GM10266 (cell line): Measurements from ENCODE around the gene NUDT4.

Source experiments
- DNase-seq: peaks from one replicate; pipeline ENCODE4 v3.0.0; 2012; ENCODE audit errors: extremely low spot score
- TF ChIP-seq, protein P1 (sequence below): IDR thresholded peaks from 2 replicates; pipeline ENCODE4 v1.5.1; 2012; ENCODE audit warnings: mild to moderate bottlenecking, low read depth; ENCODE audit not compliant: control insufficient read depth, insufficient read depth; ENCODE audit errors: missing control alignments

Gene NUDT4

DNA sequence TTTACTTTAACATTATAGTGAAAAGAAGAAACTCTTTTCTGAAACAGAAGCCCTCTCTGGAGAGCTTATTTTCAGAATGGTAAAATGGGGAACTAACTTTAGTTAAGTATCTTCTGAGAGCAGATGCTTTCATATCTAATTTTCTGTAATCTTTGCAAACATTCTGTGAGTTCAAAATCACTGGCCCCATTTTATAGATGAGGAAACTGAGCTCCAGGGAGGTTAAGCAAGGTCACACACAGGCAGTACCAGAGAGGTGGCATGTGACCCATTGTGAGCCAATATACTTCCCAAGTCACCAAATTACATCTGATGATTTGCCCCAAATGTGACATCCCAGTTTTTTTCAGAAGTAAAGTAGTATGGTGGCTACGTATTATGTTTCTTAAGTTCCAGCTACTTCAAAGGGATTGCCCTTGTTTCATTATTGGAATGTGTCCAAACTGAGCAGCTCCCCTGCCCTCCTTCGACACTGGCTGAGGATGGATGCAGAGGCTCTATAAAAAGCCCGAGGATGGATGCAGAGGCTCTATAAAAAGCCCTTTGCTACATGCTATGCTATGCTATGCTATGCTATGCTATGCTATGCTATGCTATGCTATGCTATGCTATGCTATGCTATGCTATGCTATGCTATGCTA lies 36.2 kb upstream of the NUDT4 start:
- TF ChIP-seq, protein P1, sequence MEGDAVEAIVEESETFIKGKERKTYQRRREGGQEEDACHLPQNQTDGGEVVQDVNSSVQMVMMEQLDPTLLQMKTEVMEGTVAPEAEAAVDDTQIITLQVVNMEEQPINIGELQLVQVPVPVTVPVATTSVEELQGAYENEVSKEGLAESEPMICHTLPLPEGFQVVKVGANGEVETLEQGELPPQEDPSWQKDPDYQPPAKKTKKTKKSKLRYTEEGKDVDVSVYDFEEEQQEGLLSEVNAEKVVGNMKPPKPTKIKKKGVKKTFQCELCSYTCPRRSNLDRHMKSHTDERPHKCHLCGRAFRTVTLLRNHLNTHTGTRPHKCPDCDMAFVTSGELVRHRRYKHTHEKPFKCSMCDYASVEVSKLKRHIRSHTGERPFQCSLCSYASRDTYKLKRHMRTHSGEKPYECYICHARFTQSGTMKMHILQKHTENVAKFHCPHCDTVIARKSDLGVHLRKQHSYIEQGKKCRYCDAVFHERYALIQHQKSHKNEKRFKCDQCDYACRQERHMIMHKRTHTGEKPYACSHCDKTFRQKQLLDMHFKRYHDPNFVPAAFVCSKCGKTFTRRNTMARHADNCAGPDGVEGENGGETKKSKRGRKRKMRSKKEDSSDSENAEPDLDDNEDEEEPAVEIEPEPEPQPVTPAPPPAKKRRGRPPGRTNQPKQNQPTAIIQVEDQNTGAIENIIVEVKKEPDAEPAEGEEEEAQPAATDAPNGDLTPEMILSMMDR = no peak
- no peak for DNase-seq

DNA sequence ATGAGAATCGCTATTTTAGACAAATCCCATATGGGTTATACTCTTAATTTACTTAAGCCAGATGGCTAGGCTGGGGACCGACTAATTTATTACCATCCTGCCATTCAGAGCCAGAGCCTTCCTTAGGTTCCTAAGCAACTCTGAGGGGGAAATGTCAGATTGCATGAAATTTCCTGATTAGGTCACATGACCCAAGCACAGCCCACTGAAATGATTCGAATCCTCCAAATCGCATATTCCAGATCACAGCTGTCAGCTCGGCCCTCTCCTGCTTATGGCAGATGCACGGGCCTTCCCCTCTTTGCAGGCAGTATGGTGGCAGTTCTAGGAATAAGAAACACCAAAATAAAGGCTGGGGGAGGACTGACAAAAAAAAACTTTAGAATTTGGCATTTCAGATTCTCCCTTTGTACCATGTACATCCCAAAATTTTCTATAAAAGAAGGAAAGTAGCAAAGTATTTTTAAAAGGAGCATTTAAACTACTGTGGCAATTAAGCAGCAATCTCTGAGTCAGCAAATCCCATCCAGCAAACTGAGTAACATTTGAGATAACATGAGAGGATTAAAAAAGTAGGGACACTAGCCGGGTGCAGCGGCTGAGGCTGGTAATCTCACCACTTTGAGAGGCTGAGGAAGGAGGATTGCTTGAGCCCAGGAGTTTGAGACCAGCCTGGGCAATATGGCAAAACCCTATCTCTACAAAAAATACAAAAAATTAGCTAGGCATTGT lies 30.5 kb upstream of the NUDT4 start:
- TF ChIP-seq, protein P1 = no peak
- no peak for DNase-seq

DNA sequence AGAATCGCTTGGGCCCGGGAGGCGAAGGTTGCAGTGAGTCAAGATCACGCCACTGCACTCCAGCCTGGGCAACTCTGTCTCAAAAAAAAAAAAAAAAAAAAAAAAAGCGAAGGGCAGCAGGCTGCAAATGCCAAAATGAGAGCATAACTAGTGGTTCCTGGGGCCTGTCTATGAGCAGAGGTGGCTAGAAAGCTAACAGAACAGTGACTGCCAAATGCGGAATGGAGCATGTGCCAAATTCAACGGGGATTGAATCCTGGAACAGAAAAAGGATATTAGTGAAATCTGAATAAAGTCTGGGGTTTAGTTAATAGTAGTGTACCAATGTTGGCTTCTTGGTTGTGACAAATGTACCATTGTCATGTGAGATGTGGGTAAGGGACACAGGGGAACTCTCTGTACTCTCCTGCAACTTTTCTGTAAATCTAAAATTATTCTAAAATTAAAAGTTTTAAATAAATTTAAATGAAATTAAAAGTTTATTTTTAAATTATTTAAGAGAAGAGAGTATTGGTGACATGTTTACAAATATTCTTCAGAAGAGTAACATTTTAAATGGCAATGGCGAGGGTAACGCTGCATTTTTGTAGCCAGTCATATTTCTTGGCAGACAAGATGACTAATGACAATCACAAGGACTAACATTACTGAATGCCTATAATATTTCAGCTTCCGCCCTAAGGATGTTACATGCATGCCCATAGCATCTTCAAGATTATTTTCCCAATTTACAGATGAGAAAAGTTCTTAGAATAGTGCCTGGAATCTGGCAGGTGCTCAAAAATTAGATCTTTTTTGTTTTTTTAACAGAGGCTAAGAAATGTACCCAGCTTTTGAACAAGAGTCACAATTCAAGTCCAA lies 28.9 kb upstream of the NUDT4 start:
- TF ChIP-seq, protein P1 = no peak

DNA sequence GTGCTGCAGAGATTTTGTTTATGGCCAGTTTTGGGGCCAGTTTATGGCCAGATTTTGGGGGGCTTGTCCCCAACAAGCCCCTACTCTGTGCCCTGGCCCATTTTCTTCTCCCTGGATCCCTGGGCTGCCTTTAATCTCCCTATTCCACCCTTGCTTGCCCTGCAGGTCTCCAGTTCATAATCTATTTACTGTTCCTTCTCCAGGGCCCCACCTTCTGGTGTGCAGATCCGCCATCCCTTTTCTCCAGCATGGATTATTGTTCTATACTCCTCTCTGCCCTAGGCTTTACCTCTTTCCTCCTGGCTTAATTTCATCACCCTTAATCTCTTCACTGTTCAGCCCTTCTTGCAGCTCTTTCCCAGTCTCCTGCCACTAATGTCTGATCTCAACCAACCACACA lies 26.0 kb upstream of the NUDT4 start:
- no peak for DNase-seq
- TF ChIP-seq, protein P1 = no peak

More for the DNA sequence above, 28.9 kb upstream of the NUDT4 start:
- DNase-seq = no peak

DNA sequence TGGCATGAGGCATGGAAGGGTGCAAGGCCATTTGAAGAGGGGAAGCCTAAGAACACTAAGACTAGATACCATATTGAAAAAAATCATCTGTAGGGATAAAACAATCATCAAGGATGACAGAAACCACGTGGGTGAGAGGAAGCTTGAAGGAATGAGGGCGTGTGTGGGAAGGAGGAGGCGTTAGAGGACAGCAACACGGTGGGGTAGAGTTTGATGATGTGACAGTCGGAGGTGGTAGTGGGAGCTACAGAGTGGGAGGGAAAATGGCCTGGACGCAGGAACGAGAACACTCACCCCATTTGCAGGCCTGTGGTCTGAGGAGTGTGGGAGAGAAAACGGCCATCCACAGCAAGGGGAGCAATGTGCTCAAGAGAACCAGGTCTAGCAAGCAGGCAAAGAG lies 25.4 kb upstream of the NUDT4 start:
- DNase-seq = no peak
- TF ChIP-seq, protein P1 = no peak

DNA sequence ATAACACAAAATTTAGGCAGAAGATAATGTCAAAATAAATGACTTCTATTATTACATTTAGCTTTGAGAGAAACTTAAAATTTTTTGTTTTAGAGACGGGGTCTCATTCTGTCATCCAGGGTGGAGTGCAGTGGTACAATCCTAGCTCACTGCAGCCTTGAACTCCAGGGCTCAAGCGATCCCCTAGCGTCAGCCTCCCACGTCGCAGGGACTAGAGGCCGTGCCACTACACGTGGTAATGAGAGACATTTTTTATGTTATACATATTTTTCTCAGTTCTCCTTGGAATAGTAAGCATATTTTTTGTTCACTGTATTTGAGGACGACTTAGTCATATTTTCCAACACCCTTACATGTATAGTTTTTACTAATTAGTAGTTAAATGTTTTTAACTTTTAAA lies 21.5 kb upstream of the NUDT4 start:
- no peak for DNase-seq
- TF ChIP-seq, protein P1 = no peak
